Dedifferentiated amniotic fluid mesenchymal stem cell (primary cell): ENCODE results near the gene PERM1.

Source experiments
- DNase-seq: peaks from one replicate; pipeline ENCODE4 v3.0.0-alpha.2; 2016; ENCODE audit errors: extremely low spot score

PERM1 gene

DNA sequence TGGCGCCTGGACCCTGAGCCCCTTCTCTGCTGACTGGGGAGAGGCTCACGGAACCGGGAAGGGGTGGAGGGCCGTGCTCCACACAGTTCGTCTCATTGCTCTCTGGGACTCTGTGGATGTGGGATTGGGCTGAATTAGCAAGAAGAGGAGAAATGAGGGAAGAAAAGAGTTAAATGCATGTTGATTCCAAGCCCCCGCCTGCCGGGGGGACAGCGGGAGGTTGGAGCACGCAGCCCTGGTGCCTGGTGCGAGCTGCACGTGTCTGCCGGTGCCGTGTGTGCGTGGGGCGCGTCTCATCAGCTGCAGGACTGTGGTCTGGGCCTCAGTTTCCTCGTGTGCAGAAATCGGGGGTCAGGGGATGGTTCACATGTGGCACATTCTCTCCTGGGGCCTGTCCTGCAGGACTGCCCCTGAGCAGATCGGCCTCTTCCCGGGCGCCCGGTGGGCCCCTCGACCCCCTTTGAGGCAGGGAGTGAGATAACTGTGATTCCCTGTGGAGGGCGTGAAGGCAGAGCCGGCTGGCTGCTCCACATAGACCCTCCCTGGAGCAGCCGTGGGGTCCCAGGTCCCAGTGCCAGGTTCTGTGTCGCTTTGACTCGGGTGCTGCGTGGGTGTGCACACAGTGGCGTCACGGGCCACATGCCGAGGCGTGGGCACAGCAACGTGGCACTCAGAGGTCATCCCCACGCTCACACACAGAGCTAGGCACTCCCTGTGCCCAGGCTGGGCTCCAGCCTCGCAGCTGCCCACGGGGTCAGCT, 46.7 kb downstream of the PERM1 start:
- no peak for DNase-seq

DNA sequence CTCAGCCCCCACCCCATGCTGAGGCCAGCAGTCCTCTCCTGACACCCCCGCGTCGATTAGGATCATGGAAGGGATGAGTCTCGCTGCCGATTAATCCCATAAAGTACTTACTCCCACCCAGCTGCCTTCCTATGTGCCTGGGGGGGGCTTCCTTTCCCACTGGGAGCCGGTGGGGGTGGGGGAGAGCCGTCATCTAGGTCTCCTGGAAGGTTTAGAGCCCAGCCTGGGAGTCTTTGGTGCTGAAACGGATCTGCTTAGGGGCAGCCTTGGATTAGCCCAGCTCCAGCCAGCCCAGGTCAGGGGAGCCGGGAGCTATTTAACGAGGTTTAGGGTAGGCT, 48.3 kb downstream of the PERM1 start:
- no peak for DNase-seq

- no peak for DNase-seq
These were observed 48.9 kb downstream of the PERM1 start for GRCh38 chr1:932776-933602.

DNA sequence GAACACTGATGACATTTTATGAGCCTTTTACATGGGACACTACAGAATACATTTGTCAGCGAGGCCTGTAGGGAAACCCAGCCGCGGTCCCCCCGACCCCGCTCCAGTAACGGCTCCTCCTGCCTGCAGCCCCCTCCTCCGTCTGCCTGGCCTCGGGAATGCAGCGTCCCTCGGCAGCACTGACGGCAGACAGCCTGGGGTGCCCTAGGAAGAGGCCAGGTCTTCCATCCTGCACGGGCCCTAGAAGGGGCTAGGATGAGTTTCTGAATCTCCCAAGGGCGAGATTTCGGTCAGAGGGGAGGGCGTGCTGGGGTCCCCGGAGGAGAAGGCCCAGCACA, 49.8 kb downstream of the PERM1 start:
- DNase-seq, result no peak

DNA sequence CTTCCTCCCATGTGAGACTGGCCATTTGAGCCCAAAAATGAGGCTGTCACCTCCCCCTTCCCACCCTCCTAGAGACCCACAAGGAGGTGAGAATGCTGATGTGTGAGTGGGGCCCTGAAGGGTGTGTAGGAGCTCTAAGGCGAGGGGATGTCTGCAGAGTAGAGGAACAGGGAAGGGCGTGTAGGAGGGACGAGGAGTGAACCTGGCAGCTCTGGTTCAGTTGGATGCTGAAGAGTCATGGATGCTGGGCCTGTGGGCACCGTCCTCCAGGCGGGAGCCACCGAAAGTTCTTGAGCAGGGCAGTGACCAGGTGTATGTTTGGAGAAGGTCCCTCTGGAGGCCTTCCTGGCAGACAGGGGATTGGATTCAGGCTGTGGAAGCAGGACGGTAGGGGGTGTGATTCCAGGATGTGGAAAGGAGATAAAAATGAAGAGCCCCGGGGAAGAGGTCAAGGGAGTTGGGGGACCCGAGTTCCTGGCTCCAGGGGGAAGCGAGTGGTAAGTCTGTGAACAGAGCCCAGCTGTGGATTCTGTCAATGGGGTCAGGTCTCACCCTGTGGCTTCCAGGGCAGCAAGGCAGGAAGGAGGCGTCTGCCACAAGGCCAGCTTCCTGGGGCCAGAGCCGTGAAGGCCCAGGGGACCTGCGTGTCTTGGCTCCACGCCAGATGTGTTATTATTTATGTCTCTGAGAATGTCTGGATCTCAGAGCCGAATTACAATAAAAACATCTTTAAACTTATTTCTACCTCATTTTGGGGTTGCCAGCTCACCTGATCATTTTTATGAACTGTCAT, 50.3 kb downstream of the PERM1 start:
- DNase-seq, result no peak

DNA sequence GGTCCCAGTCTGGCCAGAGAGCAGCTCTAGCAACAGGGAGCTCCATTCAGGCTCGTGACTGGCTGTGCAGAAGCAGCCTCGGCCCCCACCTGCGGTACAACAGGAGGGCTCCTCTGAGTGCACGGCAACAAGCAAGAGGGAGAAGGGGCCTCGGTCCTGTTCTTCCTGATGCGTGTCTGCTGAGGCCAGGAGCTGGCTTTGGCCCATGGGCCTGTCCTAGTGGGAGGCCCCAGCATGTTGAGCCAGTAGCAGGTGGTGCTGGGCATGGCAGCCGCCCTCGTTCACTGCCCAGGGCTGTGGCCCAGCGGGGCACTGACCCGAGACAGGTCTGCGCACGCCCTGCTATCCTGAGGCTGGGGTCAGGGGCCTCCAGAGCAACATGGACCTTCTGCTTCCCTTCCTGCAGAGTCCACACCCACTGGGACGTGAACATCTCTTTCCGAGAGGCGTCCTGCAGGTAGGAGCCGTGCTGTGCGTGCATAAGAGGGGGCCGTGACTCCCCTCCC, 51.2 kb downstream of the PERM1 start:
- no peak for DNase-seq

GRCh38 chr1:929712-930632, 51.9 kb downstream of the PERM1 start:
- DNase-seq, result no peak

DNA sequence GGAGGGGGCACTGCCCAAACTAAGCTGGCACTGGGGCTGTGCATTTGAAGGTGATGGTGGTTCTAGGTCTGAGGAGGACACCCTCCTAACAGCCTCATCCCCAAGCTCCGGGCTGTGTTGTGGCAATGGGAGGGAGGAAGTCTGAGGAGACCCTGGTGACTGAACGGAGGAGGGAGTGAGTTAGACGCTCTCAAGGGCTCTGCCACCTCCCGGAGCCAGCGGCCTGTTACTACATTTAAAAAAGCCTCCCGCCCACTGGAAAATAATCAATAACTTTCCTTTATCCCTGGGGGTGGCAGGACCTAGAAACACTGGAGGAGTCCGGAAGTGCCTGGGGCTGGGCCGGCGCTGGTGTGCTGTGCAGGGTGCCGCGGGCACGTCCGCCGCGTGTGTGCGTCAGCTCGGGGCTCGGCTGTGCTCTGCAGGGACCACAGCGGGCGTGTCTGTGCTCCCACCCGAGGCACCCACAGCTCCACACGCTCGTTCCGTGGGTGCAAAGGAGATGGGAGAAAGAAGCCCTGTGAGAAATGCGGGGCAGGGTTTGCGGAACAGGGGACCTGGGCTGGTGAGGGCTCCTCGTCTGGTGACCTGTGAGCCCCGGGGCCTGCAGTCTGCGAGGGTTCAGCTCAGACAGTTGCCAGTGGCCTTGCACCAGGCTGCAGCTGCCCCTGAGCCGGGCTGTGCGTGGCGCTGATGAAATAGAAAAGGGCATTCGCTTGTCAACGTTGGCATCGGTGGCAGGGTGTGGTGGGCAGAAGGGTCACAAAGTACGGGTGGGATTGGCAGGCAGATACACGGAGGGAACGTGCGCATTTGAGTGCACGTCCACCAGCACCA, 52.9 kb downstream of the PERM1 start:
- no peak for DNase-seq

GRCh38 chr1:927748-928147, 54.1 kb downstream of the PERM1 start:
- no peak for DNase-seq

DNA sequence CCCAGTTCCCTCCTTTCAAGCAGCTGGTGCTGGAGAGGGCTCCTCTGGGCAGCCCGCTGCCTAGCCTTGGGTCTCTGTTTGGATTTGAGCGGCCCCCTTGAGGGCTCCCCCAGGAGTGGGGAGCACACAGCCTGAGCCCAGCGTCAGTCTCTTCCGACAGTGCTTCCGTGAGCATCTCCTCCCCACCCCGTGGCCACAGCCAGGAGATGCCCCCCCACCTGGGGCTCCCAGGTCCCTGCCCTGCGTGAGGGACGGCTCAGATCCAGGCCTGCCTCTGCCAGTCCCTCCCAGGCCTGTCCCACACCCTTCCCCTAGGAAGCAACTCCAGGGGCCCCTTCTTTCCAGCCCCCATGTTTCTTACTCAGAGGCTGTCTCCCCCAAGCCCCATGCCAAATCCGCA, 54.7 kb downstream of the PERM1 start:
- DNase-seq, result no peak

DNA sequence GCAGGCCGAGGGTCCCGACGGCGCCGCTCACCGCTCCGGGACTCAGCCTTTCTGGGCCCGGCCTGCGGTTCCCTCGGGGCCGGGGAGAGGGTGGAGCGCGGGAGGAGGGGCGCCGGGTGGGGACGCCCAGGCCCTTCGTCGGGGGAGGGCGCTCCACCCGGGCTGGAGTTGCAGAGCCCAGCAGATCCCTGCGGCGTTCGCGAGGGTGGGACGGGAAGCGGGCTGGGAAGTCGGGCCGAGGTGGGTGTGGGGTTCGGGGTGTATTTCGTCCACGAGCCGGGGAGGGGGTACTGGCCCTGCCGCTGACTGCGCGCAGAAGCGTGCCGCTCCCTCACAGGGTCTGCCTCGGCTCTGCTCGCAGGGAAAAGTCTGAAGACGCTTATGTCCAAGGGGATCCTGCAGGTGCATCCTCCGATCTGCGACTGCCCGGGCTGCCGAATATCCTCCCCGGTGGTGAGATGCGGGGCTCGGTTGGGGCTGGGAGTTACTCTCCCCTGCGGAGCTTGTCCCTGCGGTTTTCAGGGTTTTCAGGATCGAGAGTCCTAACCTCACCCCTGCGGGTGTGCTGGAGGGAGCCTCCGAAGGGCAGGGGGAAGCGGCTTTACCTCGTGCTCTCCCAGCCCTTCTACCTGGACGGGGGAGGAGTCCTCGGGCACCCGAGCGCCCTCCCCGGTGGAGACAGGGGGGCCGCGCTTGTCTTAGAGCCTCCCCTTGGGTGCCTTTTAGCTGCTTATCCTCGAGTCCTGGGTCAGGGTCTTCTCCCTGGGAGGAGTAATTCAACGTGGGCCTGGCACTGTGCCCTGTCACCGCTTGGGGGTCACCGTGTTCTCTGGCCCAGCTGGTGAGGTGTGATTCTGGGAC, 56.1 kb downstream of the PERM1 start:
- DNase-seq, result no peak
